Activated CD4-positive, alpha-beta T cell treated with anti-CD3 and anti-CD28 coated beads for 36 hours (primary cell): Measurements from ENCODE around the gene ZNF358. TPM values are rescaled to one million over a fixed set of nuclear protein-coding genes. Genes with fewer than 3 reads are reported as not detected.

Experiments used
- ATAC-seq: fragments of 200-7000 bp; cut with Tn5 transposase; one replicate; pipeline ENCODE4 v1.10.0; 2021; ENCODE audit warnings: mild to moderate bottlenecking, moderate library complexity
- CTCF ChIA-PET: fragments of 350-600 bp; sonication (Branson Sonifier 250); formaldehyde crosslinking; loops from one replicate; lab custom pipeline; 2021; ENCODE audit warnings: antibody characterized with exemption; lab: Charles Lee
- POLR2A ChIA-PET: fragments of 350-600 bp; sonication (Branson Sonifier 250); formaldehyde crosslinking; loops from one replicate; lab custom pipeline; 2021; ENCODE audit warnings: antibody characterized with exemption, inconsistent platforms; lab: Charles Lee
- DNase-seq: peaks from one replicate; pipeline ENCODE4 v3.0.0-alpha.2; 2020
- H3K27ac Mint-ChIP-seq: one replicate; pipeline ENCODE4 v1.8.0; 2021; ENCODE audit warnings: mixed read lengths
- H3K27me3 Mint-ChIP-seq: one replicate; pipeline ENCODE4 v1.8.0; 2021; ENCODE audit warnings: mixed read lengths
- H3K36me3 Mint-ChIP-seq: one replicate; pipeline ENCODE4 v1.8.0; 2021; ENCODE audit warnings: low read depth, mixed read lengths
- H3K4me1 Mint-ChIP-seq: one replicate; pipeline ENCODE4 v1.8.0; 2021; ENCODE audit warnings: mixed read lengths
- H3K4me3 Mint-ChIP-seq: one replicate; pipeline ENCODE4 v1.8.0; 2021; ENCODE audit warnings: mild to moderate bottlenecking, moderate library complexity, mixed read lengths
- H3K9me3 Mint-ChIP-seq: one replicate; pipeline ENCODE4 v1.8.0; 2021; ENCODE audit warnings: low read depth, mixed read lengths
- intact Hi-C, 2 experiments: fragments of 100-400 bp; cut with DNase I in 1 of 2; cut with micrococcal nuclease in 1 of 2; formaldehyde crosslinking; loops; one replicate each; pipeline versions ENCODE4 v1.14.2 to v1.15.1; 2022 to 2024; cut with DNase I, micrococcal nuclease
- total RNA-seq, 2 experiments: library from RNA; stranded (reverse); gene quantifications; one replicate each; pipeline ENCODE4 v1.2.3, GENCODE V29; 2021

The ZNF358 gene
- 1 to 10 TPM; 5.1 to 8.5 TPM for total RNA-seq

DNA sequence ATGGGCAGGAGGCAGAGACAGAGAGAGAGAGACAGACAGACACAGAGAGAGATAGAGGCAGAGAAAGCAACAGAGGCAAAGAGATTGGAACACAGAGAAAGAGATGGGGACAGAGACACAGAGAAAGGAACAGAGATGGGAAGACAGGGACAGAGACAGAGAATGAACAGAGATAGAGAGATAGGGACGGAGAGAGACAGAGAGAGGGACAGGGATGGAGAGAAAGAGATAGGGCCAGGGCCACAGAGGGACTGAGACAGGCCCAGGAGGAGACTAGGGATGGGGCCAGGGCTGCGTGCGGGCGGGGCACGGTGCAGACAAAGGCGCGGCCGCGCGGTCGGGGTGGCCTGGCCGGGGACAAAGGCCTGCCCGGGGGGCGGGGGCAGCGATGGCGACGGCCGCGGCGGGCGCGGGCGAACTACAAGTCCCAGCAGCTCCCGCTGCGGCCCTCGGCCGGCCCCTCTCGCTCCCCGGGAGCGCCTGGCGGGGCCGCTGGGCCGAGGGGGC, at the start of gene ZNF358:
ZNF358 (plus strand) TSS at position 459 of the 507 bp plus-strand sequence. CDS start 3,140 bp downstream, outside the sequence.
- H3K27me3 Mint-ChIP-seq: peaks cover 12% of the 10 kb centered on the region
- H3K4me3 Mint-ChIP-seq: peak within 1 kb of the TSS; percentile 66
- H3K9me3 Mint-ChIP-seq: no peaks in the 10 kb centered on the region
- POLR2A ChIA-PET: no interaction called here
- CTCF ChIA-PET: no interaction called here
- H3K27ac Mint-ChIP-seq: peak within 1 kb of the TSS; percentile 79
- intact Hi-C loops: no loop called here
- ATAC-seq (peak; percentile 88), DNase-seq (peak; percentile 69)
- peaks cover 4% of the 10 kb centered on the region for H3K4me1 Mint-ChIP-seq
- no peaks in the 10 kb centered on the region for H3K36me3 Mint-ChIP-seq

DNA sequence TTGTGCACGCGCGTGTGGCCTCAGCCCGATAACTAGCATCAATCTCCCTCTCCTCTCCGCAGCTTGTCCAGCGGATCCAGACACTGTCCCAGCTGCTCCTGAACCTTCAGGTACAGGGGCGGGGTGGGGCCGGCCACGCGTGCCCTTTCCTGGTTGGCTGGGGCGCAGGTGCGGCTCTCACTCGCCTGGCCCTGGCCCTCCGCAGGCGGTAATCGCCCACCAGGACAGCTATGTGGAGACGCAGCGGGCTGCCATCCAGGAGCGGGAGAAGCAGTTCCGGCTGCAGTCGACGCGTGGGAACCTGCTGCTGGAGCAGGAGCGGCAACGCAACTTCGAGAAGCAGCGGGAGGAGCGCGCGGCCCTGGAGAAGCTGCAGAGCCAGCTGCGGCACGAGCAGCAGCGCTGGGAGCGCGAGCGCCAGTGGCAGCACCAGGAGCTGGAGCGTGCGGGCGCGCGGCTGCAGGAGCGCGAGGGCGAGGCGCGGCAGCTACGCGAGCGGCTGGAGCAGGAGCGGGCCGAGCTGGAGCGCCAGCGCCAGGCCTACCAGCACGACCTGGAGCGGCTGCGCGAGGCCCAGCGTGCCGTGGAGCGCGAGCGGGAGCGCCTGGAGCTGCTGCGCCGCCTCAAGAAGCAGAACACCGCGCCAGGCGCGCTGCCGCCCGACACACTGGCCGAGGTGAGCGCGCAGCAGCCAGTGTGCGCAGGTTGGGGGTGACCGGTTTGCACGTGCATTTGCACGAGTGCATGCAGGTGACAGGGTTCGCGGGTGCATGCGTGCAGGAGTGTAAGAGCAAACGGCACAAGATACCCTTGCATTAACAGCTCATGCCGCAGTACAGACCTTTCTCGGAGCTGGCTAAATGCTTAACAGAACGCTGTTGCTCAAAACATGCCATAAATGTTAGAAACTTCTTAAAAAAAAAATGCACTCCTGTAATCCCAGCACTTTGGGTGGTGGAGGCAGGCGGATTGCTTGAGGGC, 48.6 kb upstream of the ZNF358 start:
- Mint-ChIP-seq H3K4me1 (no peaks in the 10 kb centered on the region), H3K36me3 (peaks cover 6% of the 10 kb centered on the region), H3K9me3 (no peaks in the 10 kb centered on the region), H3K27me3 (no peaks in the 10 kb centered on the region), H3K4me3 (no peak overlapping the region), H3K27ac (no peak overlapping the region)
- intact Hi-C loops: no loop called here
- ATAC-seq (no peak), DNase-seq (no peak)
- CTCF ChIA-PET: interaction anchor here (0.8 kb wide), 1 partner anchor 365 kb away, joined by 3 read pairs; no protein-coding TSS in a partner anchor
- POLR2A ChIA-PET: no interaction called here

DNA sequence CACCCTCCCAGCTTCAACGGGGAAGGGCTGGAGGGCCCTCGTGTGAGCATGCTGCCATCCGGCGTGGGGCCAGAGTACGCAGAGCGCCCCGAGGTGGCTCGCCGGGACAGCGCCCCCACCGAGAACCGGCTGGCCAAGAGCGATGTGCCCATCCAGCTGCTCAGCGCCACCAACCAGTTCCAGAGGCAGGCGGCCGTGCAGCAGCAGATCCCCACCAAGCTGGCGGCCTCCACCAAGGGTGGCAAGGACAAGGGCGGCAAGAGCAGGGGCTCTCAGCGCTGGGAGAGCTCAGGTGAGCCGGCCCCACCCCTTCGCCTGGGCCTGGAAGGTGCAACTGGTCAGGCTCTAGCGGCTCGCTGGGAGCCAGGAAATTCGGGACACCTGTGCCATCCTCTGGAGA, 47.1 kb upstream of the ZNF358 start:
- intact Hi-C loops: no loop called here
- peaks cover 7% of the 10 kb centered on the region for H3K36me3 Mint-ChIP-seq
- H3K27ac Mint-ChIP-seq: no peak overlapping the region
- no peaks in the 10 kb centered on the region for H3K27me3 Mint-ChIP-seq
- H3K4me3 Mint-ChIP-seq: no peak overlapping the region
- no peaks in the 10 kb centered on the region for H3K4me1 Mint-ChIP-seq
- no peaks in the 10 kb centered on the region for H3K9me3 Mint-ChIP-seq
- POLR2A ChIA-PET: no interaction called here
- no peak for DNase-seq
- CTCF ChIA-PET: interaction anchor here (0.6 kb wide), 1 partner anchor 401 kb away, joined by 4 read pairs; no protein-coding TSS in a partner anchor
- no peak for ATAC-seq

DNA sequence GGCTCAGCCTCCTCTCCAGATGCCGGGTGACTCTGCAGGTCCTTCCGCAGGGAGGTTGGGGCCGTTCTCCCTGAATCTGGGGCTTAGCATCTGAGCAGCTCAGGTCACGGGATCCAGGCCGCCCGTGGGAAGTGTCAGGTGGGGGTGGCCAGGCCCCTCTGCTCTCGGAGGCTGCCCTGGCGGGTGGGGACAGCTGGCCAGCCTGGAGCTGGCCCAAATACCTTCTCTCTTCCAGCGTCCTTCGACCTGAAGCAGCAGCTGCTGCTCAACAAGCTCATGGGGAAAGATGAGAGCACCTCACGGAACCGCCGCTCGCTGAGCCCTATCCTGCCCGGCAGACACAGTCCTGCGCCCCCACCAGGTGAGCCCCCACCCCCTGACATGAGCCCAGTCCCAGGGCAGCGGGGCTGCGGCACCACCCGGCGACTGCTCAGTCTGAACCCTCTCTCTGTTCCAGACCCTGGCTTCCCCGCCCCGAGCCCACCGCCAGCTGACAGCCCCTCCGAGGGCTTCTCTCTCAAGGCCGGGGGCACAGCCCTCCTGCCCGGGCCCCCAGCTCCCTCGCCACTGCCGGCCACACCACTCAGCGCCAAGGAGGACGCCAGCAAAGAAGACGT, 46.1 kb upstream of the ZNF358 start:
- DNase-seq (no peak), ATAC-seq (no peak)
- CTCF ChIA-PET: no interaction called here
- H3K27me3 Mint-ChIP-seq: no peaks in the 10 kb centered on the region
- POLR2A ChIA-PET: no interaction called here
- H3K9me3 Mint-ChIP-seq: no peaks in the 10 kb centered on the region
- H3K36me3 Mint-ChIP-seq: peaks cover 6% of the 10 kb centered on the region
- H3K4me3 Mint-ChIP-seq: no peak overlapping the region
- H3K27ac Mint-ChIP-seq: no peak overlapping the region
- intact Hi-C loops: no loop called here
- no peaks in the 10 kb centered on the region for H3K4me1 Mint-ChIP-seq

DNA sequence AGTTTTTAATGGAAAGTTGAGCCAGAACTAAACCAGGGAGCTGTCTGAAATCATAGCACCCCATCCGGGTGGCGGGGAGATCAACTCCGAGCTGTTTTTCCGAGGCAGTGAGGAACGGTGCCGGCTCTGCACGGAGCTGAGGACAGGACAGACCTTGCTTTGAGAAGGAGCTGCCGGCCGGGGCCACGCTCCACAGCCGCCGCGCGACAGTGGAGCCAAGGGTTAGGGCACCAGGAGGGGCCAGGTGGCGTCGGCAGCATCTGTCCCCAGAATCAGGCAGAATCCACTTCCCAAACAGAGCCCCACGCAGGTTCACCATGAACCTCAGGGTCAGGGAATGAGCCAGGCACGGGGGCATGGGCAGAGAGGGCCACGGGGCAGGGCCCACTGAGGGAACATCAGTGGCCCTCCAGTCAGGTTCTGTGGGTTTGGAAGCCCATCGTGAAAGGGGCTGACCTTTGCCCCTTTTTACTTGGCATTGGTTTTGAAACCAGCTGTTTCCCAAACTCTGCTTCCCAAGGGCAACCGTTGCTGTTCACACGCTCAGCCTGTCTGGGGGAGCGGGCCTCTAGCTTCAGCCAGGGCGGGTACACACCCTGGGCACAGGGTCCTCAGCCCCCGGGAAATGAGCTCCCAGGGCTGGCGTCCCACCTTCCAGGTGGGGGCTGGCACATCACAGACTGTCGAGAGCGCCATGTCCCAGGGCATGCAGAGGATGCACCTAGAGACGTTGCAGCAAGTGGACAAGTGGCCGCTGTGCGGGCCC, 45.2 kb upstream of the ZNF358 start:
- DNase-seq (no peak), ATAC-seq (no peak)
- no peak overlapping the region for H3K4me3 Mint-ChIP-seq
- no peaks in the 10 kb centered on the region for H3K4me1 Mint-ChIP-seq
- ChIA-PET POLR2A (no interaction called here), CTCF (no interaction called here)
- H3K27me3 Mint-ChIP-seq: no peaks in the 10 kb centered on the region
- intact Hi-C loops: no loop called here
- H3K36me3 Mint-ChIP-seq: peaks cover 6% of the 10 kb centered on the region
- no peak overlapping the region for H3K27ac Mint-ChIP-seq
- H3K9me3 Mint-ChIP-seq: no peaks in the 10 kb centered on the region

DNA sequence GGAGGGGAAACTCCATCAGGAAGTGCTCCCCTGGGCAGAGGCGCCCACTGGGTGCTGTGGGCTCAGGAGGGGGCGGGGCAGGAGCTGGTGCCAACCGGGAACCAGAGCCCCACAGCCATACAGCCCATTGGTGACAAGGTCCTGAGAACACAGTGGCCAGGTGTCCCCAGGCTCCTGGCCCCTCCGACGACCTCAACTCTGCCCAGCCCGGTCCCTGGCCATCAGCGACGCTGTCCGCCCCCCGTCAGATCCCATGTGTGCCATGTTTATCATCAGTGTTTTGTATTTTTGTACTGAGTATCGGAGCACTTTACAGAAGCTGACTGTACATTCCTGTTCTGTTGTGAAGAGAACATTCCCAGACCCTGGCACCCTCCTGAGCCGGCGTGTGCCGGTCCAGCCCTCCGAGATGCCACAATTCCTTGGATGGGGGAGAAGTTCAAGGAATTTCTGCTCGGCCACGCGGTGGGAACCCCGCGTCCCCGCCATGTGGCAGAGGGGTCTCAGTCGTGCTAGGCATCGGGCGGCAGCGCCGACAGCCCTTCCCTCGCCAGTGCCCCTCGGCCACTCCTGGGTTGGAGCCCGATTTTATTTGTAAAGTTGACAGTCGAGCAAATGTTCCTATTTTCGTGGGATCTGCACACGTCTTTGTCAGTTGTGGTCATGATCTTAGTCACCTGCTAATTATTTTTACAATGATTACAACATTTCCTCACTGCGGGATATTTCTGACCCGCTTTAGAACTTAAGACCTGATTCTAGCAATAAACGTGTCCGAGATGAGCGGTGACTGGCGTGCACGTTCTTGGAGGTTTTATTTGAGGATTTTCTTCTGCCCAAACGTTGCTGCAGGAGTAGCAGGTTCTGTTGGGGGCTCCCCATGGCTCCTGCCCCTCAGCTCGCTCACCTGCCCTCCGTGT, 43.9 kb upstream of the ZNF358 start:
- ATAC-seq: no peak
- intact Hi-C loops: no loop called here
- no peak overlapping the region for H3K4me3 Mint-ChIP-seq
- no peaks in the 10 kb centered on the region for H3K27me3 Mint-ChIP-seq
- POLR2A ChIA-PET: no interaction called here
- no peaks in the 10 kb centered on the region for H3K4me1 Mint-ChIP-seq
- no peaks in the 10 kb centered on the region for H3K9me3 Mint-ChIP-seq
- H3K36me3 Mint-ChIP-seq: peaks cover 6% of the 10 kb centered on the region
- DNase-seq: no peak
- CTCF ChIA-PET: no interaction called here
- H3K27ac Mint-ChIP-seq: no peak overlapping the region

DNA sequence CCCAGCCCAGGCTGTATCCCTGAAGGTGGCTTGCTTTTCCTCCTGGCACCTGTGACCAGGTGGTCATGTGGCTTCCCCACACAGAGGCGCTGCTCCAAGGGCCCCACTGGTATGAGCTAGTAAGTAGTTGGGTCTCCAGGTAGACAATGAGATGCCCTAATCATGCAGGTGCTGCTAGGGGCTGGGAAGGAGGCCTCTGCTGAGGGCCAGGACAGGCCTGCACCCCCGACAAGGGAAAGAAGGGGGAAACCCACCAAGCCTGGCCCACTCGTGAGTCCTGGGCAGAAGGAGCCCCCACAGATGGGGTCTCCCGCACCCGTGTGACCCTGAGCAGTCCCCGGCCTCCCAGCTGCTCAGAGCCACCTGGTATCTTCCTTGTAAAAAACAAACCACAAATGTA, 40.2 kb upstream of the ZNF358 start:
- H3K9me3 Mint-ChIP-seq: no peaks in the 10 kb centered on the region
- peaks cover 3% of the 10 kb centered on the region for H3K36me3 Mint-ChIP-seq
- no peak overlapping the region for H3K4me3 Mint-ChIP-seq
- no peaks in the 10 kb centered on the region for H3K27me3 Mint-ChIP-seq
- POLR2A ChIA-PET: no interaction called here
- DNase-seq: no peak
- ATAC-seq: no peak
- H3K27ac Mint-ChIP-seq: no peak overlapping the region
- CTCF ChIA-PET: interaction anchor here (0.7 kb wide), 1 partner anchor 104 kb away, joined by 3 read pairs; no protein-coding TSS in a partner anchor
- H3K4me1 Mint-ChIP-seq: no peaks in the 10 kb centered on the region
- intact Hi-C loops: no loop called here

DNA sequence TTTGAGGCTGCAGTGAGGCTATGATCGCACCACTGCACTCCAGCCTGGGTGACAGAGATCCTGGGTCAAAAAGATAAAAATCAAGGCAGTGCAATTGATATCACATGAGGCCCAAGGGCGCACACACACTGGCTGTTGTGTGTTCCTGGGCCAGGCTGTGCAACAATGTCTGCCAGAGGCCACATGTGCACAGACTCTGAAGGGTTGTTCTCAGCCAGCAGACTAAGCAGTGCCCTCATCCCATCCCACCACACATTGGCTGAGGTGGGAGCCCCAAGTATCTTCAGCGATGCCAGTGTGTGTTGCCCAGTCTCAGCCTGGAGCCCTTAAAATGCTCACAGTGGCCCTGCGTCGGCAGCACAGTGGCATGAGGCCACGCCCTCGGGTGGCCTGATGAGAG, 39.7 kb upstream of the ZNF358 start:
- ATAC-seq: no peak
- DNase-seq: no peak
- Mint-ChIP-seq H3K4me1 (no peaks in the 10 kb centered on the region), H3K4me3 (no peak overlapping the region), H3K27ac (no peak overlapping the region), H3K36me3 (peaks cover 2% of the 10 kb centered on the region), H3K27me3 (no peaks in the 10 kb centered on the region), H3K9me3 (no peaks in the 10 kb centered on the region)
- intact Hi-C loops: no loop called here
- ChIA-PET CTCF (no interaction called here), POLR2A (interaction anchor here (0.6 kb wide), 1 partner anchor 84 kb away, joined by 6 read pairs; no protein-coding TSS in a partner anchor)

DNA sequence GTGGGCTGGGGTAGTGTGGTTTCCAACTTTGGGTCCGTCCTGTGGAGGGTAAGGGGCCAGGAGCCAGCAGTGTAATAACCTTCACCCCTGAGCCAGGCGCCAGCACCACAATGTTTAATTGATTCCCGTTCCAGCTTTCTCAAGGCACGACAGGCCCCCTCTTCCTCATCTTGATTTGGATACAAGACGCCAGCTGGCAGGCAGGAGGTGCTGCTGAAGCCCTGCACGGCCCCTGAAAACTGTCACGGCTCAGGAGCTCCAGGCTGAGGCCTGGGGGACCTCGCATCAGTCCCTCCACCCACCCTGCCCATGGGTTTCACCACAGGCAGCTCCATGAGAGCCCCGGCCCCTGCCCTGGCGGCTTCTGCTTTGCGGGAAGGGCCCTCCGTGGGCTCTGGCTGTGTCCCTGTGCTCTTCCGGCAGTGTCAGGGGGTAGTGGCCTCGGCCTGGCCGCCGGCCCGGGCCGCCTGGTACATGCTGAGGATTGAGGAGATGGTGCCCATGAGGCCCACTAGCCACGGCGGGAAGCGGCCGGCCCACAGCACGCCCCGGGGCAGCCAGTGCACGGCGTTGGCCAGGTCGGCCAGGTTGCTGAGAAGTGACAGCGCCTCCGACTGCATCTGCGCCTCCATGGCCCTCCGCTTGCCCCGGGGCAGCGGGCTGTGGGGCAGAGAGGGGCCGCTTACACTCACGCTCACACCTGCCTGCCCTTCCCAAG, 39.0 kb upstream of the ZNF358 start:
- H3K4me1 Mint-ChIP-seq: no peaks in the 10 kb centered on the region
- CTCF ChIA-PET: no interaction called here
- H3K27ac Mint-ChIP-seq: no peak overlapping the region
- H3K4me3 Mint-ChIP-seq: no peak overlapping the region
- intact Hi-C loops: no loop called here
- POLR2A ChIA-PET: interaction anchor here (0.6 kb wide), 1 partner anchor 84 kb away, joined by 6 read pairs; no protein-coding TSS in a partner anchor
- peaks cover 2% of the 10 kb centered on the region for H3K36me3 Mint-ChIP-seq
- no peak for DNase-seq
- ATAC-seq: no peak
- H3K27me3 Mint-ChIP-seq: no peaks in the 10 kb centered on the region
- no peaks in the 10 kb centered on the region for H3K9me3 Mint-ChIP-seq

DNA sequence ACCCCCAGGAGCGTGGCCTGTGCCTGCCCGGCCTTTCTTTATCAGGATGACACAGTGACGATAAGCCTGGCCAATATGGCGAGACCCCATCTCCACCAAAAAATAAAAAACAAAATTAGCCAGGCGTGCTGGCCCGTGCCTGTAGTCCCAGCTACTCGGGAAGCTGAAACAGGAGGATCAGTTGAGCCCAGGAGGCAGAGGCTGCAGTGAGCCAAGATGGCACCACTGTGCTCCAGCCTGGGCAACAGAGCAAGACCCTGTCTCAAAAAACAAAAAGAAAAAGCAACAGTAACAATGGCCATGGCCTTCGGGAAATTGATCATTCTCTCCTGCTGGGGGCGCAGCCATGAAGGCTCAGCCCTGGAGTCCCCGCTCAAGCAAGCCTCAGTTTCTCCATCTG, 38.1 kb upstream of the ZNF358 start:
- CTCF ChIA-PET: no interaction called here
- POLR2A ChIA-PET: no interaction called here
- Mint-ChIP-seq H3K4me1 (no peaks in the 10 kb centered on the region), H3K27me3 (no peaks in the 10 kb centered on the region), H3K36me3 (peaks cover 2% of the 10 kb centered on the region), H3K4me3 (no peak overlapping the region), H3K9me3 (no peaks in the 10 kb centered on the region), H3K27ac (no peak overlapping the region)
- no peak for ATAC-seq
- intact Hi-C loops: no loop called here
- no peak for DNase-seq
